ENCODE measurements around the gene HNRNPL. TPM values are rescaled to one million over a fixed set of nuclear protein-coding genes. Genes with fewer than 3 reads are reported as not detected.

HNRNPL gene
- total and polyA plus RNA-seq, 10 of the 15 experiments (the other 5 are each of a cell fraction or from before 2014, with no cell fraction given), result 32.5 to 512 (median 306) TPM

GRCh38 chr19:38880882-38881609 is 31.3 kb upstream of the HNRNPL start:
- Histone ChIP-seq H3K27ac (ENCODE audit: control insufficient read depth, insufficient read depth) (no peak overlapping the region), H3K9me3 (replicated peaks; ENCODE audit: control insufficient read depth, insufficient read depth, low read length) (no peaks in the 10 kb centered on the region), H2AFZ (ENCODE audit: control insufficient read depth, low read depth, low read length) (no peak overlapping the region), H3K4me2 (ENCODE audit: control insufficient read depth, insufficient read depth) (no peak overlapping the region), H3K4me1 (ENCODE audit: control insufficient read depth, insufficient read depth, low read length) (peaks cover 7% of the 10 kb centered on the region), H3K9ac (ENCODE audit: control insufficient read depth, insufficient read depth, low read length) (no peak overlapping the region), H3K4me3 (no peak overlapping the region), H4K20me1 (ENCODE audit: control insufficient read depth, insufficient read depth) (no peaks in the 10 kb centered on the region), H3K79me2 (ENCODE audit: control insufficient read depth, insufficient read depth, low read length) (no peaks in the 10 kb centered on the region; the same call in none of the 2 replicates), H3K36me3 (ENCODE audit: control insufficient read depth in 2 of 2, insufficient read depth in 2 of 2, low read length in 1 of 2) (no peaks in the 10 kb centered on the region; a peak in 1 of 4 replicates), H3K27me3 (replicated peaks in 1 of 2; ENCODE audit: control insufficient read depth in 2 of 2, insufficient read depth in 2 of 2, low read length in 1 of 2) (no peaks in the 10 kb centered on the region)
- no peak for DNase-seq (ENCODE audit: low read depth, low spot score)
- WGBS (ENCODE audit: insufficient coverage, insufficient replicate concordance, low lambda C conversion rate, missing lambda C conversion rate), result 80% methylated on average over 16 of the region's 19 CpGs
- intact Hi-C loops (cut with micrococcal nuclease; ENCODE audit: unreplicated experiment) (loop anchor here (10.0 kb wide), 2 partner anchors 46 to 96 kb away; partner anchors contain the start of genes ECH1 and LGALS7B), in situ Hi-C loops (cut with MboI) (no loop called here)
- FAIRE-seq, result no peak
- TF ChIP-seq ZNF622 (IDR thresholded peaks at IDR 0.05), result no peak
- TF ChIP-seq, protein P1, sequence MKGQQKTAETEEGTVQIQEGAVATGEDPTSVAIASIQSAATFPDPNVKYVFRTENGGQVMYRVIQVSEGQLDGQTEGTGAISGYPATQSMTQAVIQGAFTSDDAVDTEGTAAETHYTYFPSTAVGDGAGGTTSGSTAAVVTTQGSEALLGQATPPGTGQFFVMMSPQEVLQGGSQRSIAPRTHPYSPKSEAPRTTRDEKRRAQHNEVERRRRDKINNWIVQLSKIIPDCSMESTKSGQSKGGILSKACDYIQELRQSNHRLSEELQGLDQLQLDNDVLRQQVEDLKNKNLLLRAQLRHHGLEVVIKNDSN (IDR thresholded peaks at IDR 0.05; ENCODE audit: borderline replicate concordance, extremely low read length, insufficient read depth, low read depth, low read length), result no peak
- no TSS peak for BruUV-seq (replicated peaks)
- ChIA-PET POLR2A (no interaction called here), SMC1A (ENCODE audit: uncharacterized antibody, unreplicated experiment) (interaction anchor here (0.6 kb wide), 1 partner anchor 302 kb away, joined by 3 read pairs; no protein-coding TSS in a partner anchor), CTCF (no interaction called here), RAD21 (ENCODE audit: unreplicated experiment) (no interaction called here)
- no peak for ATAC-seq
